ENCODE data around the gene FOS.

- TF ChIP-seq CTCF (IDR thresholded peaks at IDR 0.05) (no peak), EZH2 (IDR thresholded peaks at IDR 0.05) (no peak)
These were observed 9.7 kb upstream of the FOS start for GRCh38 chr14:75268633-75269550.

Data from neural progenitor cell (in vitro differentiated cells).